Measurements from ENCODE around the gene FAM131B.
A peak's percentile ranks its signal among the peaks of the same experiment; 100 is the strongest.

FAM131B gene

GRCh38 chr7:143382126-143382790 lies 19.7 kb upstream of the FAM131B start:
- no peak for DNase-seq

GRCh38 chr7:143381427-143382125 lies 19.1 kb upstream of the FAM131B start:
- peak; percentile 31 to 34 for DNase-seq

DNA sequence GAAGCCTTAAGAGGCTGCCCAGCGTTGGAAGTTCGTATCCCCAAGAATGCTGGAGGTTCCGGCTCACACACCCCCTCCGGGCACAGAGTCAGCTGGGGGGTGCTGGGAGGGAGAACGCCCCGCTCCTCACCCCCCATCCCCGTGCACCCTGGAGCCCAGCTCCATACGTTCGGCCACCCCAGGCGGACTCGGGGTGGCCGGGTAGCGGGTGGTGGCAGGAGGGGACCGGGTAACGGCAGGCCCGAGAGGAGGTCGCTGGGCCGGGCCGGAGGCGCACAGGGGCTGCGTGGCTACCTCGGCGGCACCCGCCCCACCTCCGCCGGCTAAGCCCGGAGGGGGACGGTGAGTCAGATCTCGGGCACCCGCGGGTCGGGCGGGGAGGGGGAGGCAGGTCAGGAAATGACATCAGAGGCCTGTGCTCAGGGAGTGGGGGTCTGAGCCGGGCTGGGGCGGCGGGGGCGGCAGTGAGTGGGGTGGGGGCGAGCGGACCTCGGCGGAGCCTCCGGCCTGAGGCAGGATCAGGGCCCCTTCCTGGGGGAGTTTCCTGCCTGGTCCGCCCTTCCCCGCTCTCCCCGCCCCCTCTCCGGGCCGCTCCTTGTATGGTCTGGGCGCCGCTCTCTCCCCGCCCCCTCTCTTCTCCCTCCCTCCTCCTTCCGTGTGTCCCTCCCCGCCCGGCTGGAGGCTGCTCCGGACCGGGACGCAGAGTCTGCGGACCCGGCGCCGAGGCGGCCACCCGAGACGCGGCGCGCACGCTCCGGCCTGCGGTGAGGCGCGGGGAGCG lies 18.3 kb upstream of the FAM131B start, which contains the start of gene ZYX:
ZYX (plus strand) TSS at position 700 of the 781 bp plus-strand sequence. CDS start 227 bp downstream, outside the sequence.
- DNase-seq = peak; percentile 91 to 94

DNA sequence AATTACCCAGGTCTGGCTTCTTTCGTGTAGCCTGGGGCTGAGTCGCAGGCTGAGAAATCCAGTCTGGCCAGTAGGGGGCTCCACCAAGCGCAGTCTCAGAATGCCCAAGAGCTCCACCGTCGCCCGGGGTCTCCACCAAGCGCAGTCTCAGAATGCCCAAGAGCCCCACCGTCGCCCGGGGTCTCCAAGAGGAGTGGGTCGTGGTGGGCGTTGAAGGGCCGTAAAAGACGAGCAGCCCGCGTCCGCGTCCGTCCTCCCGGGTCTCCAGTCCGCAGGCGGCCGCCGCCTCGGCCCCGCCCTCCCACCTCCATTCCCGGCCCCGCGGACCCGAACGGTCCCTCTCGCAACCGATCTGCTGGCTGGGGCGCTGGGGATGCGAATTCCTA lies 17.7 kb upstream of the FAM131B start:
- peak; percentile 92 to 93 for DNase-seq

GRCh38 chr7:143379611-143380259 lies 17.2 kb upstream of the FAM131B start:
- DNase-seq = peak in 1 of 2 experiments; percentile 26

DNA sequence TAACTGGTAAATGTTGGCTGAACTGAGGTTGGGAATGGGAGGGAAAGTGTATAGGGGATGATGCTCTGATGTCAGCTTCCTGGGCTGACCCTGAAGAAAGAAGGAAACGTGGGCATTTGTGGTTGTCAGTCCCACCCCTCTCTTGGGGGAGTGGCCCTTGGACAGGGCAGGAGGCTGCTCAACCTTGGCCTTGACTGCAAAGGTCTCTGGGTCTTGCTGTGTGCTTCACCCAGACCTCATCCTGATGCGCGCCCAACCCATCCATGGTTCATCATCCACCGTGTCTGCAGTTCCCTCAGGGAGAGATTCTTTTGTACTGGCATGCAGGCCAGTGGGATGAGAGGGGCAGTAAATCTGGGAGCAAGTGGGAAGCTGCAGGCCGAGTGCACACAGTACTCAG lies 13.9 kb upstream of the FAM131B start:
- DNase-seq = no peak

- DNase-seq = peak; percentile 26 to 35
These were observed 13.0 kb upstream of the FAM131B start for GRCh38 chr7:143375298-143376034.

DNA sequence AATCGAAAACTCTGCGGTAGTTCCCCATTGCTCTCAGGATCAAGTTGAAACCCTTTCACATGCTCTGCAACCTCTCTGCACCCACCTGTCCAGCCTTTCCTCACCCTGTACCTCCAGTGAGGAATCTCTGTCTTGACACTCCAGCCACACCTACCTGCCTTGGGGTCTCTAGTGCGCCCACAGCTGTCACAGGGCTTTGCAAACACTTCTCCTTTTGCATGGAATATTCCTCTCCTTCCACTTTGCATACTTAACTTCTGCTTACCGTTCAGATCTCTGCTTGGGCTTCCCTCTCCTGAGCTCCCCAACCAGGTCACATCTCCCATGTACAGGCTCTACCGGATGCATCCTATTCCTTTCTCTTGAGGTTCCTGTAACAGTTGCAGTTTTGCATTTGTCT lies 12.0 kb upstream of the FAM131B start:
- no peak for DNase-seq

DNA sequence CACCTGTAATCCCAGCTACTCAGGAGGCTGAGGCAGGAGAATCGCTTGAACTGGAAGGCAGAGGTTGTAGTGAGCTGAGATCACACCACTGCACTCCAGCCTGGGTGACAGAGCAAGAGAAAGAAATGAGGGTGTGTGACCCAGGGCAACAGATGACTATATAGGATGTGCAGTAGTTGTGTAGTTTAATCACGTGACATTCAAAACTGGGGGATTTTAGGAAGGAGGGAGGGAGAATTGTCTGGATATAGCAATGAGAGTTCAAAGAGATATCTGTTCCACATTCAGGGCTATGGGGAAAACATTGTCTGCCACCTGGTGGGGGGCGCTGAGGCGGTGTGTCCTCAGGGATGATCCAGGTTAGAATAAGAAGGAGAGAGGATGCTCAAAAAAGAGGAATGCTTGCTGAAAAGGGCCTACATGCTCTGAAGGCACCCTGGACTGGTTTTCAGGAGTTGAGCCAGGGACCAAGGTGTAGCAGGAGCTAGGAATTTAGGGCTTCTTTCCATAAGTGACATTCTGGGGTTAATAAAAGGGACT lies 10.8 kb upstream of the FAM131B start:
- no peak for DNase-seq

- DNase-seq = peak; percentile 65 to 74
These were observed 9.6 kb upstream of the FAM131B start for GRCh38 chr7:143372070-143372469.

DNA sequence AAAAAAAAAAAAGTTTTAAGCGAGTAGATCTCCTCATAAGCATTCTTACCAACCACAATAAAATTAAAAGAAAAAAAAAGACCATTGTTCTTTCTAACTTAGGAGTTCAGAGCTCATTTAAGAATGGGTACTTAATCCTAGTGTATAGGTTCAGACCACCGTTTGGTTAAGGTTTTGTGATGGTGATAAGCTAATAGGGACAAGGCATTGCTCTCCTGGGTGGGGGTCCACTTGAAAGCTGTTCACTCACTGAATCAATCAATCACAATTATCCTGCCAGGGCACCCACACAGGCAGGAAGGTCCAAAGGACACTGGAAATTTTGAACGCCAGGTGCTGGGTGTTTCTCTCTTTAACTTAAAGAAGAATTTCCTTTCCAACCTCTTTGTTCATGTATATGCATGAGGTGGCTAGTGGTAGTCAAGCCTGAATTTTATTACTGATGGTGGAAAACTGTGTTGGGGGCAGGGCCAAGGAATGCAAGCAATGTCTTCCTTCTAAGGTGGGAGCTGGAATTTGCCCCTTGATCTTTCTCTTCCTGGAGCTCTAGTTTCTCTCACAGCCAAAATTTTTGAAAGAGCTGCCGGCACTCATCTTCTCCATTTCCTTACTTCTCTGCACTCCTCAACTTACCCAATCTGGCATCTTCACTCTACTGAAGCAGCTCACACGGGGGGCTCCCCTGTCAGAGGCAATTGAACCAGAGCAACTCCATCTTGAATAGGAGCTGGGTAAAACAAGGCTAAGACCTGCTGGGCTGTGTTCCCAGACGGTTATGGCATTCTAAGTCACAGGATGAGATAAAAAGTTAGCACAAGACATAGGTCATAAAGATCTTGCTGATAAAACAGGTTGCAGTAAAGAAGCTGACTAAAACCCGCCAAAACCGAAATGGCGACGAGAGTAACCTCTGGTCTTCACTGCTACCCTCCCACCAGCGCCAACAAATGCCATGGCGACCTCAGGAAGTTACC lies 7.5 kb upstream of the FAM131B start:
- no peak for DNase-seq

- DNase-seq = no peak
These were observed 5.9 kb upstream of the FAM131B start for GRCh38 chr7:143368387-143368786.

DNA sequence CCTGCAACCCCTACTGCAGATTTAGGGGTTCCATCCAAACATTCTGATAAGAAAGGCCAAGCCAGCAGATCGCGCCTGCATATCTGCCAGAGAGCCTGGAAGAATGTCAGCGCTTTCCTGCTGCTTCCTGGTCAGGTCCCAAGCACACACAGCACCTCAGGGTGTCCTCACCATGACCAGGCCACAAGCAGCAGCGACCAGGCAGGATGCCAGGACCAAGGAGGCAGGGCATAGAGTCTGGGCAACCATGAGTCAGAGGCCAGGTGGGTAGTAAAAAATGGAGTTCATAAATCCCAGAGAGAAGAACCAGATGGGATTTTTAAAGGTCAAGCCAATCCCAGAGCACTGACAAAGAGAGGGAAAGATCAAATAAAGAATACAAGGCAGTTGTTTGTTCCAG lies 5.5 kb upstream of the FAM131B start:
- no peak for DNase-seq

DNA sequence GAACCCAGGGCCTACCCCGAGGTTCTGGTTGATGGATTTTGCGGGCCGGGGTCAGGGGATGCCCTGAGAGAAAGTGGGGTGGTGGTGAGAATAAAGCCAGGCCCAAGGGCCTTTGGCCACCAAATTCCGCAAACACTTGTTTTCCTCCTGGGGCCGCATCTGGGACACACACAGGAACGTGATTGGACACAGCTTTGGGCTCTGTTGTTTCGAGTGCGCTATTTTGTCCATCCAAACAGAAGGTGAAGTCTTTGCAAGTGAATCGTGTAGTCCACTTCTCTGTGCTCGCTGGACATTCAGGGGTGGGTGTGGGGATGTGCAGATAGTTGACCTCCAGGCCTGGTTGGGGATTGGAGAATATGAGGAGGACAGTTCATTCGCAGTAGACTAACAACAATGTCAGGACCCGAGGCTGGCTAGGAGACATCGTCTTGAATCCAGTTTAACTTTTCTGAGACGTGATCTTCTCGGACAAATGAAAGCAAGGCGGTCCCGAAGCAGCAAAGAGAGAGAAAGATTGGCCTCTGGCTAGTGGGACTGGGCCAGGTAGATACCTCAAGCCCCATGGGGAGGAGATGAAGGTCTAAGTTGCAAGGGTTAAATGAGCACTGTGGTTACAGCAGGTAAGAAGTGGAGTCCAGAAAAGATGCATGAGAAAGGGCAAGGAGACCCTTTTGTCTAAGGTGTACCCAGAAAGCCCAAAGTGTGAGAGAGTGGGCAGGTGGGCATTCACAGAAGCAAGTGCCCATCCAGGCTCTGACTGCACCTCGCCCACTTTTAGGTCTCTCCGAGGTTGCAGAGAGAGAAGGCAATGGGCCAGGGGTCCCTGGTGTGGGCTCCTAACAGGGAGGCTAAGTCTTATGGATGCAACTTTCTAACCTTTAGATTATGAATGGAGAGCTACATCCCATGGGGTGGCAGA lies 764 bp upstream of the FAM131B start:
- no peak for DNase-seq

GRCh38 chr7:143361552-143362130 lies 872 bp downstream of the FAM131B start:
- DNase-seq = no peak

GRCh38 chr7:143360788-143361551 lies 1.5 kb downstream of the FAM131B start:
- no peak for DNase-seq

GRCh38 chr7:143359771-143360353 lies 2.7 kb downstream of the FAM131B start:
- DNase-seq = no peak

GRCh38 chr7:143358626-143359025 lies 3.9 kb downstream of the FAM131B start:
- DNase-seq = no peak

All from activated CD4-positive, alpha-beta T cell treated with anti-CD3 and anti-CD28 coated beads, Interleukin-2, amount 50 U/mL, for 48 hours (primary cell).